Measurements from ENCODE around the gene NEURL1B.

NEURL1B gene

GRCh38 chr5:172660974-172661373, 19.9 kb downstream of the NEURL1B start:
- DNase-seq (ENCODE audit: low read depth), result no peak
- TF ChIP-seq CTCF (conservative IDR thresholded peaks at IDR 0.05; ENCODE audit: control insufficient read depth, insufficient read depth, low read depth, low read length), result no peak
- H3K4me3 ChIP-seq (ENCODE audit: control insufficient read depth, low read depth, low read length), result no peak overlapping the region

GRCh38 chr5:172661526-172661925, 20.5 kb downstream of the NEURL1B start:
- no peak for TF ChIP-seq CTCF (conservative IDR thresholded peaks at IDR 0.05; ENCODE audit: control insufficient read depth, insufficient read depth, low read depth, low read length)
- H3K4me3 ChIP-seq (ENCODE audit: control insufficient read depth, low read depth, low read length), result no peak overlapping the region
- DNase-seq (ENCODE audit: low read depth), result no peak

GRCh38 chr5:172662596-172662995, 21.5 kb downstream of the NEURL1B start:
- no peak for DNase-seq (ENCODE audit: low read depth)
- no peak overlapping the region for H3K4me3 ChIP-seq (ENCODE audit: control insufficient read depth, low read depth, low read length)
- TF ChIP-seq CTCF (conservative IDR thresholded peaks at IDR 0.05; ENCODE audit: control insufficient read depth, insufficient read depth, low read depth, low read length), result no peak

- no peak for TF ChIP-seq CTCF (conservative IDR thresholded peaks at IDR 0.05; ENCODE audit: control insufficient read depth, insufficient read depth, low read depth, low read length)
- DNase-seq (ENCODE audit: low read depth), result no peak
- H3K4me3 ChIP-seq (ENCODE audit: control insufficient read depth, low read depth, low read length), result no peak overlapping the region
These were observed 23.0 kb downstream of the NEURL1B start for GRCh38 chr5:172664018-172664417.

- TF ChIP-seq CTCF (conservative IDR thresholded peaks at IDR 0.05; ENCODE audit: control insufficient read depth, insufficient read depth, low read depth, low read length), result no peak
- DNase-seq (ENCODE audit: low read depth), result no peak
- H3K4me3 ChIP-seq (ENCODE audit: control insufficient read depth, low read depth, low read length), result no peak overlapping the region
These were observed 23.8 kb downstream of the NEURL1B start for GRCh38 chr5:172664681-172665541.

GRCh38 chr5:172666251-172666650, 25.2 kb downstream of the NEURL1B start:
- TF ChIP-seq CTCF (conservative IDR thresholded peaks at IDR 0.05; ENCODE audit: control insufficient read depth, insufficient read depth, low read depth, low read length), result no peak
- H3K4me3 ChIP-seq (ENCODE audit: control insufficient read depth, low read depth, low read length), result no peak overlapping the region
- DNase-seq (ENCODE audit: low read depth), result peak; percentile 30
